Ishikawa (cell line): ENCODE measurements around the gene ABHD17C.

ENCODE experiments used
- CREB1 ChIP-seq: IDR thresholded peaks from 2 replicates; pipeline ENCODE4 v1.6.1; 2012; ENCODE audit warnings: low read depth
- EGR1 ChIP-seq: IDR thresholded peaks from 2 replicates; pipeline ENCODE4 v1.6.1; 2012
- EP300 ChIP-seq: IDR thresholded peaks from 2 replicates; pipeline ENCODE4 v1.6.1; 2012; ENCODE audit warnings: borderline replicate concordance
- FOXM1 ChIP-seq: IDR thresholded peaks from 2 replicates; pipeline ENCODE4 v1.6.1; 2012; ENCODE audit warnings: low read depth, borderline replicate concordance
- NFIC ChIP-seq: IDR thresholded peaks from 2 replicates; pipeline ENCODE4 v1.6.1; 2012
- RAD21 ChIP-seq: IDR thresholded peaks from 2 replicates; pipeline ENCODE4 v1.6.1; 2012; ENCODE audit warnings: low read depth
- TAF1 ChIP-seq: IDR thresholded peaks from 2 replicates; pipeline ENCODE4 v1.6.1; 2012; ENCODE audit warnings: low read depth, mild to moderate bottlenecking
- TF ChIP-seq, protein P1 (sequence below): IDR thresholded peaks from 2 replicates; pipeline ENCODE4 v1.6.1; 2012
- TF ChIP-seq, protein P2 (sequence below): IDR thresholded peaks from 2 replicates; pipeline ENCODE4 v1.6.1; 2012; ENCODE audit warnings: low read depth, mild to moderate bottlenecking

DNA sequence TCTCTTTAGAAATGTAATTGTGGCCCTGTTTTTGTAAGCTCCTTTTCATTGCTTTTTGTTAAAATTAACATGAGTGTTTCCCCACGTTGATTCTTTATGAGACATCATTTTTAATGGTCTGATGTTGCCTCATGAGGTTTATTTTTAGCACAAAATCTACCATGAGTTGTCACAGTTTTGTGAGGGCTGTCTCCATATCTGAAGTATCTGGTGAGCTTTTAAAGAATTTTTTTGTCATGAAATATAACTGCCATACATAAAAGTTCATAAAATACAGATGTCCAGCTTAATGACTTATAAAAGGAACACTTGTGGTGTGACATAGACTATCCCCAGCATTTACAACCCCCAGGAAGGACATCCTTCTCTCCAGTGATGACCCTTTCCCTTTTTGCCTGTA is 49.7 kb downstream of the ABHD17C start:
- TF ChIP-seq EGR1 (no peak), TAF1 (no peak), NFIC (no peak), CREB1 (no peak), EP300 (no peak), FOXM1 (no peak), RAD21 (no peak)
- TF ChIP-seq, protein P1, sequence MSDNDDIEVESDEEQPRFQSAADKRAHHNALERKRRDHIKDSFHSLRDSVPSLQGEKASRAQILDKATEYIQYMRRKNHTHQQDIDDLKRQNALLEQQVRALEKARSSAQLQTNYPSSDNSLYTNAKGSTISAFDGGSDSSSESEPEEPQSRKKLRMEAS, result no peak
- TF ChIP-seq, protein P2, sequence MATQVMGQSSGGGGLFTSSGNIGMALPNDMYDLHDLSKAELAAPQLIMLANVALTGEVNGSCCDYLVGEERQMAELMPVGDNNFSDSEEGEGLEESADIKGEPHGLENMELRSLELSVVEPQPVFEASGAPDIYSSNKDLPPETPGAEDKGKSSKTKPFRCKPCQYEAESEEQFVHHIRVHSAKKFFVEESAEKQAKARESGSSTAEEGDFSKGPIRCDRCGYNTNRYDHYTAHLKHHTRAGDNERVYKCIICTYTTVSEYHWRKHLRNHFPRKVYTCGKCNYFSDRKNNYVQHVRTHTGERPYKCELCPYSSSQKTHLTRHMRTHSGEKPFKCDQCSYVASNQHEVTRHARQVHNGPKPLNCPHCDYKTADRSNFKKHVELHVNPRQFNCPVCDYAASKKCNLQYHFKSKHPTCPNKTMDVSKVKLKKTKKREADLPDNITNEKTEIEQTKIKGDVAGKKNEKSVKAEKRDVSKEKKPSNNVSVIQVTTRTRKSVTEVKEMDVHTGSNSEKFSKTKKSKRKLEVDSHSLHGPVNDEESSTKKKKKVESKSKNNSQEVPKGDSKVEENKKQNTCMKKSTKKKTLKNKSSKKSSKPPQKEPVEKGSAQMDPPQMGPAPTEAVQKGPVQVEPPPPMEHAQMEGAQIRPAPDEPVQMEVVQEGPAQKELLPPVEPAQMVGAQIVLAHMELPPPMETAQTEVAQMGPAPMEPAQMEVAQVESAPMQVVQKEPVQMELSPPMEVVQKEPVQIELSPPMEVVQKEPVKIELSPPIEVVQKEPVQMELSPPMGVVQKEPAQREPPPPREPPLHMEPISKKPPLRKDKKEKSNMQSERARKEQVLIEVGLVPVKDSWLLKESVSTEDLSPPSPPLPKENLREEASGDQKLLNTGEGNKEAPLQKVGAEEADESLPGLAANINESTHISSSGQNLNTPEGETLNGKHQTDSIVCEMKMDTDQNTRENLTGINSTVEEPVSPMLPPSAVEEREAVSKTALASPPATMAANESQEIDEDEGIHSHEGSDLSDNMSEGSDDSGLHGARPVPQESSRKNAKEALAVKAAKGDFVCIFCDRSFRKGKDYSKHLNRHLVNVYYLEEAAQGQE, result no peak
